Sigmoid colon (tissue), 7 donors: Measurements from ENCODE around the gene CDC73. TPM values are rescaled to one million over a fixed set of nuclear protein-coding genes. Genes with fewer than 3 reads are reported as not detected.

Source experiments
- DNase-seq: peaks from one replicate; pipeline ENCODE4 v3.0.0-alpha.2; 2019
- H3K27ac ChIP-seq, 4 donors: fragments of 200-600 bp; sonication (generic); one replicate each; pipeline ENCODE4 v1.5.1; 2016 to 2019; ENCODE audit warnings: mild to moderate bottlenecking in 1 of 4
- H3K27me3 ChIP-seq, 3 donors: fragments of 200-600 bp; sonication (generic); one replicate each; pipeline ENCODE4 v1.5.1; 2019; ENCODE audit warnings: mild to moderate bottlenecking in 1 of 3
- H3K36me3 ChIP-seq, 4 donors: fragments of 200-600 bp; sonication (generic); one replicate each; pipeline ENCODE4 v1.5.1; 2016 to 2019
- H3K4me1 ChIP-seq, 4 donors: fragments of 200-600 bp; sonication (generic); one replicate each; pipeline ENCODE4 v1.5.1; 2017 to 2019
- H3K4me3 ChIP-seq, 4 donors: fragments of 200-600 bp; sonication (generic); one replicate each; pipeline ENCODE4 v1.5.1; 2017 to 2019; ENCODE audit warnings: mild to moderate bottlenecking in 2 of 4, moderate library complexity in 1 of 4
- H3K9me3 ChIP-seq, 4 donors: fragments of 200-600 bp in 3 of 4; sonication (generic) in 3 of 4; one replicate each; pipeline versions ENCODE4 v1.5.1 to v1.6.1; 2013 to 2019
- CTCF ChIP-seq, 4 experiments: fragments of 450-650 bp in 3 of 4; fragments of 200-600 bp in 1 of 4; IDR thresholded peaks; one replicate each; pipeline ENCODE4 v1.5.1; 2016 to 2019; ENCODE audit warnings: antibody characterized with exemption in 4 of 4, mild to moderate bottlenecking in 3 of 4, moderate library complexity in 2 of 4
- EP300 ChIP-seq, 4 donors: sonication (generic); formaldehyde crosslinking; IDR thresholded peaks; one replicate each; pipeline ENCODE4 v1.6.1; 2017; ENCODE audit warnings: antibody characterized with exemption in 4 of 4
- POLR2A ChIP-seq, 2 donors: fragments of 450-650 bp; IDR thresholded peaks; one replicate each; pipeline ENCODE4 v1.6.1; 2016; ENCODE audit warnings: antibody characterized with exemption in 2 of 2, mild to moderate bottlenecking in 2 of 2, moderate library complexity in 2 of 2
- POLR2AphosphoS5 ChIP-seq, 4 donors: sonication (generic); formaldehyde crosslinking; IDR thresholded peaks; one replicate each; pipeline ENCODE4 v1.6.1; 2017; ENCODE audit warnings: antibody characterized with exemption in 4 of 4
- WGBS, 2 donors: extraction: QIAGEN DNeasy Blood & Tissue Kit; methylation state at CpG; one replicate each; pipeline ENCODE4 v1.1.7; 2013; 5-methylcytosine and 5-hydroxymethylcytosine counted together
- intact Hi-C: fragments of 100-400 bp; cut with DNase I; formaldehyde crosslinking; loops from one replicate; pipeline ENCODE4 v1.15.1; 2023
- polyA plus RNA-seq, 3 donors: library from polyadenylated mRNA; stranded (reverse); fragments of 200-250 nt; gene quantifications; one replicate each; pipeline ENCODE4 v1.2.3, GENCODE V29; 2013
- total RNA-seq, 4 donors: library from RNA; depleted of rRNA; stranded (reverse); fragments of >200 nt; gene quantifications; one replicate each; pipeline ENCODE4 v1.1.0, GENCODE V29; 2016
- donor health status: healthy with polysubstance abuse.
- donor health status: Bipolar disorder and iron deficiency.
- donor health status: healthy.

CDC73 gene
- total and polyA plus RNA-seq, 7 donors = 13.2 to 72.4 (median 45.7) TPM

- no peak for DNase-seq
- no peaks in the 10 kb centered on the region for H3K9me3 ChIP-seq
- TF ChIP-seq POLR2A (IDR thresholded peaks at IDR 0.05) (no peak), CTCF (IDR thresholded peaks at IDR 0.05) (no peak), POLR2AphosphoS5 (IDR thresholded peaks at IDR 0.05) (no peak), EP300 (IDR thresholded peaks at IDR 0.05) (no peak)
- no peaks in the 10 kb centered on the region for H3K27me3 ChIP-seq
- intact Hi-C loops = no loop called here
- H3K4me1 ChIP-seq = peaks cover 0 to 7% (median 0%) of the 10 kb centered on the region in 4 donors
- peaks cover 0 to 11% (median 0%) of the 10 kb centered on the region in 4 donors for H3K36me3 ChIP-seq
- 81 to 90% methylated on average over 4 of the region's 4 CpGs for WGBS, 2 donors
- H3K4me3 ChIP-seq = no peak overlapping the region
- no peak overlapping the region for H3K27ac ChIP-seq
Observed at GRCh38 chr1:193260056-193260745, 138.4 kb downstream of the CDC73 start.

- peaks cover 0 to 11% (median 0%) of the 10 kb centered on the region in 4 donors for H3K36me3 ChIP-seq
Observed at GRCh38 chr1:193260896-193261295, 139.1 kb downstream of the CDC73 start.

GRCh38 chr1:193262661-193263060, 140.8 kb downstream of the CDC73 start:
- Histone ChIP-seq H3K9me3 (no peaks in the 10 kb centered on the region), H3K27ac (no peak overlapping the region), H3K27me3 (no peaks in the 10 kb centered on the region), H3K36me3 (peaks cover 0 to 11% (median 0%) of the 10 kb centered on the region in 4 donors), H3K4me1 (no peaks in the 10 kb centered on the region), H3K4me3 (no peak overlapping the region)
- TF ChIP-seq POLR2AphosphoS5 (IDR thresholded peaks at IDR 0.05) (no peak), CTCF (IDR thresholded peaks at IDR 0.05) (no peak), POLR2A (IDR thresholded peaks at IDR 0.05) (no peak), EP300 (IDR thresholded peaks at IDR 0.05) (no peak)
- no peak for DNase-seq
- intact Hi-C loops = no loop called here
- WGBS, 2 donors = 95 to 97% methylated on average over 3 of the region's 3 CpGs

More at GRCh38 chr1:193260896-193261295, 139.1 kb downstream of the CDC73 start:
- Histone ChIP-seq H3K9me3 (no peaks in the 10 kb centered on the region), H3K27ac (no peak overlapping the region), H3K27me3 (no peaks in the 10 kb centered on the region), H3K4me3 (no peak overlapping the region), H3K4me1 (peaks cover 0 to 6% (median 0%) of the 10 kb centered on the region in 4 donors)
- intact Hi-C loops = no loop called here
- TF ChIP-seq EP300 (IDR thresholded peaks at IDR 0.05) (no peak), POLR2A (IDR thresholded peaks at IDR 0.05) (no peak), CTCF (IDR thresholded peaks at IDR 0.05) (no peak), POLR2AphosphoS5 (IDR thresholded peaks at IDR 0.05) (no peak)
- DNase-seq = no peak

- no peak for TF ChIP-seq POLR2A (IDR thresholded peaks at IDR 0.05)
- no peak for TF ChIP-seq POLR2AphosphoS5 (IDR thresholded peaks at IDR 0.05)
- no peak for TF ChIP-seq EP300 (IDR thresholded peaks at IDR 0.05)
- TF ChIP-seq CTCF (IDR thresholded peaks at IDR 0.05) = no peak
- no peak overlapping the region for H3K27ac ChIP-seq
- no peak overlapping the region for H3K4me3 ChIP-seq
- DNase-seq = no peak
- WGBS, 2 donors = 82 to 91% methylated on average over 4 of the region's 4 CpGs
- H3K36me3 ChIP-seq = no peaks in the 10 kb centered on the region
- intact Hi-C loops = no loop called here
- H3K27me3 ChIP-seq = no peaks in the 10 kb centered on the region
- H3K9me3 ChIP-seq = no peaks in the 10 kb centered on the region
- H3K4me1 ChIP-seq = no peaks in the 10 kb centered on the region
Observed at GRCh38 chr1:193264313-193265065, 142.7 kb downstream of the CDC73 start.
